Measurements from ENCODE around the gene MYO15B.

Gene MYO15B

DNA sequence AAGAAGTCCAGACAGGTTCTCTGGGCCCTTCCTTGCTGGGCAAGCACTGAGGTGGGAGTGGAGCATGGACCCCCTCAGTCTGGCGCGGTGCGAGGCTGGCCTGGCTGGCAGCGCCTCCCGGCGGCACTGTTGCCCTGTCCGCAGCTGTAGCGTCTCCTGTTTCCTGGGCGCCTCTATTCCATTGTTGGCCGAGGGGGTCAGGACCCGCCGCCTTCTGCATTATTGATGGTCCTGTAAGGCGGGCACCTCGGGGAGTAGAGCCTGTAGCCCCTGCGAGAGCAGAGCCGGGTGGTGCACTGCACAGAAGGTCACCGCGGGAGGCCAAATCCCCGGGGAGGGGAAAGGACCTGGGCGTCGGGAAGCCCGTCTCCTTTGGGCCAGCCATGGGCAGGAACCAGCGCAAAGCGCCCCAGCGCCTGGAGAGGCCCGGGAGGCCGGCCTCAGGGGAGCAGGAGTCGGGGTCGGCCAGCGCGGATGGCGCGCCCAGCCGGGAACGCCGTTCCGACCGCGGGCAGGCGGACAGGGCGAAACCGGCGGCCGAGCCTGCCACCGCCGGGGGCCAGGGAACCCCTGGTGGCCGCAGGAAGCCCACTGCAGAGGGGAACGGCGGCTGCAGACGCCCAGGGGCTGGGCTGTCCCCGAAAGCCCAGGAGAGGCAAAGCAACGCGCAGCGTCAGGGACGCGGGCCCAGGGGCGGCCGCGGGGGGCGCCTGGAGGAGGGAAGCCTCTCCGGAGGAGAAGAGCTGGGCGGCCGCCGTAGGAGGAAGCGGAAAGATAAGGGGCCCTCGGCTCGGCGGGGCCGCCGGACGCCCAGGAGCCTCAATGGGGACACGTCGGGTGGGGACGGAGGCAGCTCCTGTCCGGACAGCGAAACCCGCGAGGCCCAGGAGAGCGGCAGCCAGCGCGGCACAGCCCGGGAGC is at the start of gene MYO15B:
MYO15B (plus strand) TSS at position 126 of the 921 bp plus-strand sequence; CDS start at position 384, 258 bp downstream.
- DNase-seq, result no peak

DNA sequence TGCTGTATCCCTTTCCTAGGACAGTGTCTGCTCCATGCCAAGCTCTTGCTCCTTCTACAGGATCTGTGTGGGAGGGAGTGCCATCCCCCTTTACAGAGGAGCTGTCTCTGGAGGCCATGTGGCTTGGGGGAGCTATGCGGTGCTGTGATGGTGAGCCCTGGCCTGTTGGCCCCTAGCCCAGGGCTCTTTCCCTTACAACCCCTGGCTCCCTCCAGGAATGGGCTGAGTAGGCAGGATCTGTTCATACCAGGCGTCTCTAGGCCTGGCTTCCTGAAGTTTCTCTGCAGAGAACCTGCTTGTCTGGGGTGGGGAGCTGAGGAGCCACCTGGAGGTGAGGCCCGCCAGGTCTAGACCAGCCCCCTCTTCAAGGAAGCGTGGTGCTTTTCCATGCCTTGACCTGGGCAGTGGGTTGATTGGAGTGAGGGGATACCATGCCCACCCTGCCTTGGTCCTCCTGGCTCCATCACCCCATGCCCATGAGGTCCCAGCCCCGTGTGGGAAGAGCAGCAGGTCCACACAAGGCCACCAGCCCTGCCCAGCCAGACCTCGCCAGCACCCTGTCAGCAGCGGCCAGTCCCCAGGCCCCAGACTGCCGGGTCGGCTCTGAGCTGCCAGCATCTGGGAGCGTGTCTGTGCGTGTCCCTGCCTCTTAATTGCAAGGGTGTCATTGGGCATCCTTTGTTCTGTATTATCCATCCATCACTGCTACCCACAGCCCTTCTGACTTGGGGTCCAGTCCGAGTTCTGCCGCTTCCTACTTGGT is 47.5 kb upstream of the MYO15B start:
- DNase-seq, result no peak

DNA sequence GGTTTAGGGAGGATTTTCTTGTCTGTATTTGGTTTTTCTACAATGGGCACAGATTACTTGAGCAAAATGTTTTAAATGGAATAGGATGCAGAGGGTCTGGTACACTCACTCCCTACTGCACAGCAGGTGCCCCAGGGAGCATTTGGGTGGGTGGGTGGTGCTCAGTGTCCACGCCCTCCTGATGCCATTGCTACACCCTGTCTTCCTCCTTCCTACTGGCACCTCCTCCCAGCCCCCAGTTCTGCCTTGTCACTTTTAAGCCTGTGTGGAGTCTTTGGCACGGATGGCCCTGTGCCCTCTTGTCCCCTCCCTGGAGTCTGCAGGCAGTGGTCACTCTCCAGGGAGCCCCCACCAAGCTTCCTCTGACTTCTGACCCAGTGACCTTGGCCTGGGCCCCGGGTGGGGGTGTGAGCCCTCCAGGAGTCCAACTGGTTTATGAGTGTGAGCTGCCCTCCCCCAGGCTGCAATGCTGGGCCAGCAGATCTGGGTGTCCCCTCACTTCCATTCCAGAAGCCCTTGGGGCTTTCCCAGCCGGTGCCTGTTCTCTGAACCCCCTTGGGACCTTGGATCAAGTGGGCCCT is 46.6 kb upstream of the MYO15B start:
- DNase-seq, result no peak

DNA sequence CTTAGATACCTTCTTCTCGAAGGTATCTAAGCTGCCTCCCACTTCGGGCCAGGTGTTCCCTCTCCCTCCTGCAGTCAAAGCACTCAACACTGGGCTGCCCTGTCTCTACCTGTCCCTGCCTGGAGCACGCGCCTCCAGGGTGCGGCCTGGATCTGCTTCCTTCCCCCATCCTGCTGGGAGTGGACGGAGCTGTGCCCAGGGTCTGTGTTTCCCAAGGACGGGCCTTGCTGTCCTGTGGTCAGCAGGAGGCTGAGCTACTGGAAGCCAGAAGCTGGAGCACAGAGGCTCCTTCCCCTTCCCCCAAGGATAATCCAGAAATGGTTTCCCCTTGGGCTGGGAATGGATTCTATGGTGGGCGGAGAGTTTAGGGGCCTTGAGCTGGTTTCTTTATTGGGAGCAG is 45.4 kb upstream of the MYO15B start:
- no peak for DNase-seq

DNA sequence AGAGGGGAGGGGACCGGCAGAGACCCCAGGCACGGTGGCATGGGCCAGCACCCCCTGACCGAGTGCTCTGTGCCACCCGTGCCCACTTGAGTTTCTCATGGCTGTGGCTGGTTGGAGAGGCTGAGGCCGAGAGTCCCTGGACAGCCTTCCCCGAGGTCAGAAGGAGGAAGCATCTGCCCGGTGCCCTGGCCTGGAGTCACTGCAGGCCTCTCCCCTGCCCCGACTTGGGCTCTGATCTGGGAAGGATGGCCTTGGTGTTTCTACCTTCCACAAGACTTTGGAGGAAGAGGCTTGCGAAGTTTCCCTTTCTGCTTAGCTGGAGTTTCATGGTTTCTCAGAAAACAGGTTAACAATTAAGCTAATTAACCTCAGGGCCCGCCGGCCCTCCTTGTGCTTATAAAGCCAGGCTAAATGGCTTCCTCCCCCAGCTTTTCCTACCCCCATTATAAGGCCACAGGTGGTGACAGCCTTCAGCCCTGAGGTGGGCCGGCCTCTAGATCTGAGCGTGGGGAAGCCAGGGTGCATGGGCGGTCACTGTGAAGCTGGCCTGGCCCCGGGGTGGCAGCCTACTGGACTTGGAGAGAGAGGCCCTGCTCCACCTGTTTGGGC is 44.8 kb upstream of the MYO15B start:
- DNase-seq, result no peak

DNA sequence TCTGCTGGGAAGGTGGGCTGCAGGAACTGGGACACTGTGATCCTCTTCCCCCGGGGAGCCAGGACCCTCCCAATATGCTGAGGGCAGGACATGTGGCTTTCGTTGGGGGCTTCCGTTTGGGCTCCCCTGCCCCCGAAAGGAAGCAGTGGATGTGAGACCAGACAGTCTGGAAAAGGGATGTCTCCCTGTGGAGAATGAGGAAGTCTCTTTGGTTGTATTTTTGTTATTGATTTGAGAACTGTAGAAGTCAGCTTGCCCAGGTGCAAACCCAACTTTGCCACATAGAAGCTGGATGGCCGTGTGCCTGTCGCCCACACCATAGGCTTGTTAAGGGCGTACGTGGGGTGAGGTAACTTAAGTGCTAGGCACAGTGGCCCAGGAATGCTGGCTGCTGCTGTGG is 43.4 kb upstream of the MYO15B start:
- DNase-seq, result no peak

DNA sequence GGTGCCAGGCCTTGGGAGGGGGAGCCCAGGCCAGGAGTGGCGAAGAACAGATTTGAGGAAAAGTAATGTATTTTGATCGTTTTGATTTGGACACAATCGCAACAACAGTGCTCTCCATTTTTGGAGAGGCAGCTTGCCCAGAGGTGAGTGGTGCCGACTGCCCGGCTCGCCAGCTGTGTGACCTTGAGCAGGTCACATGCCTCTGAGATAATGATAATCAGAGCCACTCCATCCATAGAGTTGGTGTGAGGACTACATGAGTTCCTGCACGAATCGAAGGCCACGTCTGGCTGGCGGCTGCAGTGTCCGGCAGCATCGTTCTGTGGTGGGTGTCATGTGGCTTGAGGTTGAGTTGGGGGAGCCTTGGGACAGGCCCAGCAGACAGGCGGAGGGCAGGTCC is 41.4 kb upstream of the MYO15B start:
- DNase-seq, result no peak

DNA sequence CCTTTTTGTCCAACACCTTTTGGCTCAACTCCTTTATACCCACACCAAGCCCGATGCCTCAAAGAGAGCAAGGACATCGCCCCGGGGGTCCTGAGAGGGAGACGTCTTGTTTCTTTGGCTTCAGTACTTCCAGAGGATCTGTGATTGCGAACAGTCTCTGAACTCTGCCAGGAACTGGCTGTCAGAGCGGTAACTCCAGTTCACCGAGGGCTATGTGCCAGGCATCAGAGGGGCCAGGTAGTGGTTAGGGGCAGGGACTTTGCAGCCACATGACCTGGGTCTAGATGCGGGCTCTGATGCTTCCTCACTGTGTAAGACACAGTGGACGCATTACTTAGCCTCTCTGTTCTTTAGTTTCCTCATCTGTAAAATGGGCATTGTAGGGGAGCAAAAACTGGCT is 40.5 kb upstream of the MYO15B start:
- DNase-seq, result no peak

DNA sequence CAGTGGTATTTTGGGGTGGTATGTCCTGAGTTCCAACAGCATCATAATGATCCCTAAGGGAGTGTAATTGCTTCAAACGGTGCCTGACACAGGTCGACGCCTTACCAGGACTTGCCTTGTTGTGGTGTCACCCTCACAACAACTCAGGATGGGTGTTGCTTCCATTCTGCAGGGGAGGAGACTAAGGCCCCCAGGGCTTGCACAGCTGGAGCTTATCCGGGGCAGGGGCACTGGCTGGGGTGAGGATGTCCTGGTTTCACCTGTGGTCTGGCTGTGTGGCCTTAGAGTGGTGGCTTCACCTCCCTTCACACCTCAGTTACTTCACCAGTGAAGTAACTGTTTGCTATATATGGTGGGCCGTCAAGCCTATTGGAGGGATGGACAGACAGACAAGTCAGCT is 38.8 kb upstream of the MYO15B start:
- no peak for DNase-seq

DNA sequence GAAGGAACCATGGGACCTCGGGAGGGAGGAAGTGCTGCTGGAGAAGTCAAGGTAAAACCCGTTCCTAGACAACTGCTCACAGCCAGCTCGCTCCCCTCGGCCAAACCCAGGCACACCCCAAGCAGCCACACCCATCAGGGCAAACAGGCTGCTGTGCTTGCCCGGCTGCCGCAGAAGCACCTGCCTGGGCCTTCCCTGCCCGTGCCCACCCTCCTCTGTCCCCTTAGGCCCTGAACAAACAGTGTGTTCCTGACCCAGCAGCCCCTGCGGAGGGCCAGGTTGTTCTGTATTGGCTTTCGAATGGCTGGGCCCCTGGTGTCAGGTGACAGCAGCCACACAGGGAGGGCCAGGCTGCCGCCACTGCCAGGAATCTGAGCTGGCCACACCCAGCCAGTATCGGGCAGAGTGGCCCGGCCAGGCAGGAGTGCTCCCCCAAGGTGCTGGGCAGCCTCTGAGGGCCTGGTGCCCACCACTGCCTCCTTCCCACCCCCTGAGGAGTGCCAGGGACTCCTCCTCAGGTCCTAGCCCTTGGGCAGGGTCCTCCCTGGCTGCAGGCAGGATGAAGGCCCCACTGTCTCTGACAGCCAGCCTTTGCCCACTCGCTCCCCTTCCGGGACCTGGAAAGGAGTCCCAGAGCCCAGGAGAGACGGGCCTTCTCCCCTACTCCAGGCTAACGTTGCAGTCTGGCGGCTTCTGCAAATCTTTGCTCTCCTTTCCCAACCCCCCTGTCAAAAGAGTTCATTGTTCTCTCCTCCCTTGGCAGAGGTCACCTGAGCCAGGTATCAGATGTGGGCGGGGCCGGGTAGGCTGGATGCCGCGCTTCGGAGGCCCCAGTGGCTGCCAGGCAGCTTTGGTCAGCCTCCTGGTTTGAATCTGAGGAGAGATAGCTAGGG is 38.1 kb upstream of the MYO15B start:
- no peak for DNase-seq

DNA sequence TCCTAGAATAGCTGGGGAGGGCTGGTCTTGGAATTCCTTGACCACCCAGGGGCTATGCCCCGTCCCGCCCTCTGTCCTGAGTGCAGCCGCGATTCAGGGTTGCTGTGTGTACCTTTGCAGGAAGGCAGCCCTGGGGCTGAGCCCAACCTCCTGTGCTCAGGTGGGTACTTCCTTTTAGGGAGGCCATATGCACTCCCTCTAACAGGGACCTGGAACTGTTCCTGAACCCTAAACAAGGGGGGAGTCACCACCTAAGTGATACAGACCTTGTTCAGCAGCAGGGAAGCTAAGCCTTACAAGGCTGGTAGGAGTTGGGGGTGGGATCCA is 37.5 kb upstream of the MYO15B start:
- no peak for DNase-seq

DNA sequence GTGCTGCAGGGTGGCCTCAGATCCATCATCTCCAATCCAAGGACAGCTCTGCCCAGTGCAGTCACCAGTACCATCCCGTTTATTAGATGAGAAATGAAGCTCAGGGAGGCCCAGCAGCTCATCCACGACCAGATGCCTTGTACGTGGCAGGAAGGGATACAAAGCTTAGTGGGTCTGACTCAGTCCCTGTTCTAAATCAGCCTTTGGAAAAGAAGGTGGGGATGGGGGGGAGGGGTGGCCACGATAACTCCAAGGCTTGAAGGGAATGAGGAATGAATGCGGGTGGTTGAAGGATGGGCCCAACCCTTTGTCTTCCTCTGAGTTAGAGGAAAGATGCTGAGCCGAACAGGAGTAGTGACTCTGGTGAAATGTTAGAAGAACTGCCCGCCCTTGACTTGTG is 36.3 kb upstream of the MYO15B start:
- DNase-seq, result no peak

DNA sequence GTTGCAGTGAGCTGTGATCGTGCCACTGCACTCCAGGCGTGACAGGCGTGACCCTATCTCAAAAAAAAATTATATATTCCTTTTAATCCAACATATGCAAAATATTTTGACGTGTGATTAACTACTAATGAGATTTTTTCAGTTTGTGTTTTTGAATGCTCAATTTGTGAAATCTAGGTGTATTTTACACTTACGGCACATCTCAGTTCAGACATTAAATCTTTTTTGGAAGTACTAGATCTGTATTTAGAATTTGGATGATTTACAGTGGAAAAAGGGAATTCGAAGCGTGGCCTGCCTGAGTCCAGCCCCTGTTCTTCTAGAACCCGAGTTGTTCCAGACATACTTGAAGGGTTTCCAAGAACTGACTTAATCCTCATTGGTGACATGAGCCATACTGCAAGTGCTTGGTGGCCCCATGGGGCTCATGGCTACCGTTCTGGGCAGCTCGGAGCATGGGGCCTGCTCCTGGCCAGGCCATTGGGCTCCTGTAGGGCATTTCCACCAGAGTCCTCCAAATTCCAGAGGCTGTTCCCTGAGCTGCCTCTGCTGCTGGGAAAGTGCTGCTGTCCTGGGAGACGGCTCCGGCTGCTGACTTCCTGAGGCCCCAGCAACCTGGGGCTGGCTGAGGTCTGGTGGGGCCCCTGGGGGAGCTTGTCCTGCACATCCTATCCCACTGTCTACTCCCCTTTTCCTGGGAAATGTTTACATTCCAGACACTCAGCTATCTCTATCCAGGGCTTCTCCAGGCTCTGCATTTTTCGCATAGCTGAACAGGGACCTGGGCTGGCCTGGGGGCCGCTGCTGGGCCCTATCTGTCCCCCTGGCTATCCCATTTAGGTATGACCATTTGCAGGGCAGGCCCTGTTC is 34.9 kb upstream of the MYO15B start:
- DNase-seq, result no peak

DNA sequence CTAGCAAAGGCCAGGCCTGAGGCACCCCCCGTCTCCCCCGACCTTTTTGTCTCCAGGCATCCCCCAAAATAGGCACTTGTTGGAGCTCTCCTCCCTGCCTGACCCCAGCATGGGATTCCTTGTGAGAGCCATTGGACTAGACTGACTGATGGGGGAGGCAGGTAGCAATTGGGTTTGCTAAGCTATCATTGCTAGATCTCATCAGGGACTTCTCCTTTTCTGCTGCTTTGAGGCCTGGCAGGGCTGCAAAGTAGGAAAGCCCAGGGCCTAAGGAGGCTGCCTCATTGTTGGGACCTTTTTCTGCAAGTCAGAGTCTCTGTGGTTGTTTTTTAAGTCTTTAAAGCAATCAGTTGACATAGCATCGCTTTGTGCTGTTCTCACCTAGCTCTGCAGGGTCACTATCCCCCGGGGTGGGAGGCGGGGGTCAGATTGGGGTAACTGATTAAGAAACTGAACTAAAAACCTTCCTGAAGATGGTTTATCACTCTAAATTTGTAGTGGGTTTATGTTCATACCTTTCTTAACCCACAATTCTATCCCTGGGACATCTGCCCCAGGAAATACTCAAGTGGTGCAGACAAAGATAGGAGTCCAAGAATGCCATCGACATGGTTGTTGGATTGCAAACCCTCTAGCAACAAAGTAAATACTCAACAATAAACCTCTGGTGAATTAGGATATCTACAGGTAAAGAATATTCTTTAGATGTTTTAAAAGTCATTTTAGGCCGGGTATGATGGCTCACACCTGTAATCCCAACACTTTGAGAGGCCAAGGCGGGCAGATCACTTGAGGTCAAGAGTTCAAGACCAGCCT is 34.1 kb upstream of the MYO15B start:
- no peak for DNase-seq

DNA sequence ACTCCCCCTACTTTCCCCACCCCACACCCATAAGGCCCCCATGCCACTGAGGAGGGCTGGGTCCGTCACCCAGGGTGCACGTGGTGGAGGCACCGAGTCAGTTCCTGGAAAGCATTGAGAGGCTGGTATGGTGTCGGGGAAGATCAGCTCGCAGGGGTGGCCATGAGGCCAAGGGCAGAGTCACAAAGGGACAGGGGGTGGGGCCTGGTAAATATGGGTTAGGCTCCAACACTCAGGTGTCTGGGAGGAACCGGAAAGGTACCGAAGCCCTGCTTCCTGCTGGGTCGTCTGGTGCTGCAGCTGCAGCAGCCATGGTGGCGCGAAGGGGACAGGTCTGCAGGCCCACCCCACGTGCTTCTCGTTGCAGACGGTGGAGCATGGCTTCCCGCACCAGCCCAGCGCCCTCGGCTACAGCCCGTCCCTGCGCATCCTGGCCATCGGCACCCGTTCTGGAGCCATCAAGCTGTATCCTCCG is 31.9 kb upstream of the MYO15B start:
- DNase-seq, result no peak

DNA sequence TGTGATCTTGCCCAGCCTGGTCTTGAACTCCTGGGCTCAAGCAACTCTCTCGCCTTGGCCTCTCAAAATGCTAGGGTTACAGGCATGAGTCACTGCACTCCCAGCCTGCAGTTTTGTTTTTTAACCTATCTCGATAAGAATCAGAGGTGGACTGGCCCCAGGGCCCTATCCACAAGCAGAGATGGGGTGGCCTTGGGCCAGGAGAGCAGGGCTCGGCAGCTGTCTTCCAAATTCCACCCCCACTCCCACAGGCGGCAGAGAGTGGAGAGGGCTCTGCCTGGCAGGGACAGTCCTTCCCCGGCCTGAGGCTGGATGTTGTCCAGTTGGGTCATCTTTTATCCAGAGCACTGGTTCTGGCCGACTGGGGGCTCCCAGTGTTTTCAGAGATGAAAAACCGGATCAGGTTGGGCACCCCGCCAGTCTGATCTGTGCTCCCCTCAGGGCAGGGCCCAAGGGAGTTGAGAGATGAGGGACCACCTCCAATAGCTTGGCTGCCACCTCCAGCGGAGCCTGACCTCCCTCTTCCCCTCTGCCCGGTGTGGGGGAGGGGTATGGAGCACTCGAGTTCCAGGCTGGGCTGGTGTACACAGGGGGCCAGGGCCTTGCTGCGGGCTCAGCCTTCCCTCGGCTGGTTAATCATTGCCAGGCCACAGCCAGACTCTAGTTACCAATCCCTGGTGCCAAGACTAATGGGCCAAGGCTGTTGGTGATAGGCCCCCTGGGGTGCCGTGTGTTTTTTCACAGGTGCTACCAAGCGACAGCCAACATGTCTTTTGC is 30.3 kb upstream of the MYO15B start:
- DNase-seq, result no peak

DNA sequence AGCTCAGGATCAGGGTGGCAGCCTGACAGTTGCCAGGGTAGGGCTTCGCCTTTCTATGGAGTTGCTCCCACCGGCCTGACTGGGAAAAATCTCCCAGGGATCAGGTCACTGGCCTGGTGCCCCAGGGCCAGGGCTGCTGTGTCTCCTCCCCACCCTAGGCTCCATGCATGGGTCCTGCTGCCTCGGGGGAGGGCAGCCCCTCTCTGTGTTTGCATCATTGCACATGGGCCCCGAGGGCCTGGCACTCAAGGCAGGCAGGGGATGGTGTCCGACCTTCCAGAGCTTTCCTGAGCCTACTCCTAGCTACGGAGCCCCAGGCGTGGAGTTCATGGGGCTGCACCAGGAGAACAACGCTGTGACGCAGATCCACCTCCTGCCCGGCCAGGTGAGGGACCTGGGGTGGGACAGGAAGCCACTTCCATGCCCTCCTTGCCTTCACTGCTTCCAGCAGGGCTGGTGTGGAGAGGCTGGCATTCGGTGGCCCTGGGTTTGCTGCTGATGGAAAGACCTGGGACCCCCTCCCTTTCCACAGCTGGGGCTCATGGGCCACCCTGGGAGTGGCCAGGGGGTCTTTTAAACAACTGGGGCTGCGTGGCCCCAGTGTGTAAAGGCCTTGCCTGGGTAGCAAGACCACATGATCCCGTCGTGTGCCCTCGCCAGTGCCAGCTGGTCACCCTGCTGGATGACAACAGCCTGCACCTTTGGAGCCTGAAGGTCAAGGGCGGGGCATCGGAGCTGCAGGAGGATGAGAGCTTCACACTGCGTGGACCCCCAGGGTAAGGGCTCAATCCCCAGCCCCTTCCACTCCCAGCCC is 29.5 kb upstream of the MYO15B start:
- no peak for DNase-seq

DNA sequence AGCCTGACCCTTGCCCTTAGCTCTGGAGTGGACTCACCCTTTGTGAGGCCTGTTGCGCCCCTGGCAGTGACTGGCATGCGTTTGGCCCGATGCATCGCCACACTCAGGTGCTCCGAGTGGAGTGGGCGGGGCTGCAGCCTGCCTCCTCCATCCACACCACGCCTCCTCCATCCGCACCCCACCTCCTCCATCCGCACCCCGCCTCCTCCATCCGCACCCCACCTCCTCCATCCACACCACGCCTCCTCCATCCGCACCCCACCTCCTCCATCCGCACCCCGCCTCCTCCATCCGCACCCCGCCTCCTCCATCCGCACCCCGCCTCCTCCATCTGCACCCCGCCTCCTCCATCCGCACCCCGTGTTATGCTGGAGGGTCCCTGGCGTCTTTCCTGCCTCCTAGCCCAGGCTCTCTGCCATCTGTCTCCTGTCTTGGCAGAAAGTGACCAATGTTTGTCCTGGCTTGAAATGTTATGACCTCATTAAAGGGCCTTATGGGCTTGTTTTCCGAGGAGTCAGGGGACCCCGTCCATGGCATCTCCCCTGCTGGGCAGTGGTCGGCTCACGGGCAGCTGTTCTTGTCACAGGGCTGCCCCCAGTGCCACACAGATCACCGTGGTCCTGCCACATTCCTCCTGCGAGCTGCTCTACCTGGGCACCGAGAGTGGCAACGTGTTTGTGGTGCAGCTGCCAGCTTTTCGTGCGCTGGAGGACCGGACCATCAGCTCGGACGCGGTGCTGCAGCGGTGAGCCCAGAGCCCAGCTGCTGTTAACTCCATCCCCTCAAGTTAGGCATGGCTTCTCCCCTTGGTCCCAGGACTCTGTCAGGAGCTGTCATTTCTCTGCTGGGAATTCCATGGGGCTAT is 28.7 kb upstream of the MYO15B start:
- no peak for DNase-seq

Data from GOT3 (cell line).